CD14-positive monocyte (primary cell): ENCODE results near the gene NR4A1. TPM values are rescaled to one million over a fixed set of nuclear protein-coding genes. Genes with fewer than 3 reads are reported as not detected.

Source experiments
- DNase-seq, 3 donors: peaks; one replicate each; pipeline ENCODE4 v3.0.0-alpha.2; 2011 to 2022
- H2AFZ ChIP-seq: 2 replicates; pipeline ENCODE4 v1.6.0; 2012; ENCODE audit warnings: mild to moderate bottlenecking, low read depth, low read length, inconsistent platforms; ENCODE audit not compliant: insufficient read depth, poor library complexity, severe bottlenecking
- H3K27ac ChIP-seq, 2 donors: 1 replicate in 1 of 2; 2 replicates in 1 of 2; pipeline ENCODE4 v1.5.1; 2012 to 2013; ENCODE audit warnings: low read length in 2 of 2, control low read depth in 1 of 2, inconsistent platforms in 1 of 2, low read depth in 1 of 2, mild to moderate bottlenecking in 1 of 2
- H3K27me3 ChIP-seq, 2 donors: one replicate each; pipeline versions ENCODE4 v1.6.0 to v1.6.1; 2011 to 2013; ENCODE audit warnings: low read length in 2 of 2; ENCODE audit not compliant: control insufficient read depth in 2 of 2, insufficient read depth in 2 of 2
- H3K36me3 ChIP-seq, 2 donors: replicated peaks in 1 of 2; 1 replicate in 1 of 2; 2 replicates in 1 of 2; pipeline versions ENCODE4 v1.5.1 to v1.6.1; 2012 to 2013; ENCODE audit warnings: low read length in 2 of 2, control low read depth in 1 of 2, inconsistent platforms in 1 of 2, mild to moderate bottlenecking in 1 of 2; ENCODE audit not compliant: insufficient read depth in 2 of 2, control insufficient read depth in 1 of 2
- H3K4me1 ChIP-seq, 2 donors: 1 replicate in 1 of 2; 2 replicates in 1 of 2; pipeline versions ENCODE4 v1.5.1 to v1.6.1; 2012 to 2013; ENCODE audit warnings: low read length in 2 of 2, control low read depth in 1 of 2, inconsistent platforms in 1 of 2, mild to moderate bottlenecking in 1 of 2, moderate library complexity in 1 of 2; ENCODE audit not compliant: insufficient read depth in 2 of 2, control insufficient read depth in 1 of 2
- H3K4me2 ChIP-seq: replicated peaks from 2 replicates; pipeline ENCODE3; 2012; ENCODE audit warnings: low read length, moderate library complexity, mild to moderate bottlenecking; ENCODE audit not compliant: poor library complexity, severe bottlenecking; ENCODE audit errors: extremely low read depth
- H3K4me3 ChIP-seq, 3 experiments: fragments of 200-600 bp in 1 of 3; sonication (generic) in 1 of 3; replicated peaks in 1 of 3; 1 replicate in 2 of 3; 2 replicates in 1 of 3; pipeline ENCODE4 v1.5.1; 2011 to 2013; ENCODE audit warnings: low read length in 3 of 3, mild to moderate bottlenecking in 3 of 3, control low read depth in 2 of 3, low read depth in 2 of 3, inconsistent platforms in 1 of 3, moderate library complexity in 1 of 3
- H3K79me2 ChIP-seq: 2 replicates; pipeline ENCODE4 v1.6.0; 2012; ENCODE audit warnings: mild to moderate bottlenecking, control low read depth, inconsistent platforms, low read length, moderate library complexity; ENCODE audit not compliant: insufficient read depth
- H3K9ac ChIP-seq: 2 replicates; pipeline ENCODE4 v1.6.0; 2017; ENCODE audit warnings: low read length, mild to moderate bottlenecking; ENCODE audit not compliant: insufficient read depth, poor library complexity, severe bottlenecking
- H3K9me3 ChIP-seq, 2 donors: replicated peaks in 1 of 2; 1 replicate in 1 of 2; 2 replicates in 1 of 2; pipeline versions ENCODE4 v1.5.1 to v1.6.1; 2012 to 2013; ENCODE audit warnings: low read length in 2 of 2, control low read depth in 1 of 2; ENCODE audit not compliant: control insufficient read depth in 1 of 2, insufficient read depth in 1 of 2
- H4K20me1 ChIP-seq: 2 replicates; pipeline ENCODE4 v1.6.0; 2012; ENCODE audit warnings: mild to moderate bottlenecking, low read length, control low read depth, moderate library complexity; ENCODE audit not compliant: insufficient read depth
- H3K27ac Mint-ChIP-seq, 7 donors: one replicate each; pipeline ENCODE4 v1.8.0; 2020; ENCODE audit warnings: mild to moderate bottlenecking in 7 of 7, mixed read lengths in 7 of 7, moderate library complexity in 6 of 7, inconsistent platforms in 2 of 7
- H3K27me3 Mint-ChIP-seq, 3 donors: one replicate each; pipeline ENCODE4 v1.8.0; 2021 to 2022; ENCODE audit warnings: low read depth in 3 of 3, mild to moderate bottlenecking in 3 of 3, mixed read lengths in 3 of 3, moderate library complexity in 3 of 3, inconsistent platforms in 1 of 3
- H3K36me3 Mint-ChIP-seq, 2 donors: one replicate each; pipeline ENCODE4 v1.8.0; 2020; ENCODE audit warnings: mixed read lengths in 2 of 2, inconsistent platforms in 1 of 2, mild to moderate bottlenecking in 1 of 2
- H3K4me1 Mint-ChIP-seq: one replicate; pipeline ENCODE4 v1.8.0; 2020; ENCODE audit warnings: mild to moderate bottlenecking, mixed read lengths
- H3K4me3 Mint-ChIP-seq, 2 donors: one replicate each; pipeline ENCODE4 v1.8.0; 2020; ENCODE audit warnings: mild to moderate bottlenecking in 2 of 2, mixed read lengths in 2 of 2, moderate library complexity in 1 of 2
- H3K9me3 Mint-ChIP-seq, 7 donors: one replicate each; pipeline ENCODE4 v1.8.0; 2020 to 2022; ENCODE audit warnings: mixed read lengths in 7 of 7, mild to moderate bottlenecking in 6 of 7, moderate library complexity in 6 of 7, inconsistent platforms in 2 of 7
- WGBS: methylation state at CpG from one replicate; pipeline ENCODE4 v1.1.5; 2013; ENCODE audit warnings: missing lambda C conversion rate; ENCODE audit not compliant: insufficient coverage; 5-methylcytosine and 5-hydroxymethylcytosine counted together
- intact Hi-C, 2 donors: fragments of 100-400 bp; cut with micrococcal nuclease; formaldehyde crosslinking; loops; one replicate each; pipeline versions ENCODE4 v1.15.0 to v1.15.1; 2023
- polyA plus RNA-seq, 3 donors: library from polyadenylated mRNA; depleted of rRNA in 1 of 3; unstranded in 2 of 3; stranded (reverse) in 1 of 3; fragments of 300-500 nt in 2 of 3; fragments of >200 nt in 1 of 3; fragmentation: Illumina TruSeq in 2 of 3; gene quantifications; 1 replicate in 2 of 3; 2 replicates in 1 of 3; pipeline ENCODE4 v1.2.3, GENCODE V29; 2012 to 2021
- TF ChIP-seq, protein P1 (sequence below): fragments of 200-600 bp; IDR thresholded peaks from one replicate; pipeline ENCODE4 v1.8.0; 2022; ENCODE audit warnings: antibody characterized with exemption, mild to moderate bottlenecking

NR4A1 gene
- polyA plus RNA-seq, 3 donors, result 10.1 to 1,297 (median 41.4) TPM

DNA sequence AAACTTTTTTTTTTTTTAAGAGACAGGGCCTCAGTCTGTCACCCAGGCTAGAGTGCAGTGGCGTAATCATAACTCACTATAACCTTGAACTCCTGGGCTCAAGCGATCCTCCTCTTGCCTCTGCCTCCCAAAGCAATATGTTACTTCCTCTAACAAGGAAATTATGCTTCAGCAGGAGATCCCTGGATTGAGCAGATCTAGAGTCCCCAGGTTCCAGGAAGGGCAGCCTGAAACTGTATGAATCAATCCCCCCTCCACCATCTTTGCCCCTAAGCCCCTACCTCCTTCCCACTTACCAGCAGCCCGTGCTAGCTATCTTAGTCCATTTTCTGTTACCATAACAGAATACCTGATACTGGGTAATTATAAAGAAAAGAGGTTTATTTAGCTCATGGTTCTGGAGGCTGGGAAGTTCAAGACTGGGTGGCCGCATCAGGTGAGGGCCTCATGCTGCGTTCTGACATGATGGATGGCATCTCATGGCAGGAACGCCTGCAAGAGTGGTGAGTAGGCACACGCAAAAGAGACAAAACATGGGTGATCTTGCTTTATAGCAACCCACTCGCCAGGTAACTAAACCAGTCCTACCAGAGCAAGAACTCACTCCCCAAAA lies 39.5 kb upstream of the NR4A1 start:
- Histone ChIP-seq H3K4me2 (no peak overlapping the region), H3K27ac (no peak overlapping the region), H3K4me3 (no peak overlapping the region), H4K20me1 (peaks cover 46% of the 10 kb centered on the region), H3K4me1 (peaks cover 12 to 21% of the 10 kb centered on the region in 2 donors), H3K9ac (no peak overlapping the region), H3K9me3 (no peaks in the 10 kb centered on the region), H3K27me3 (peaks cover 9 to 25% of the 10 kb centered on the region in 2 donors), H3K36me3 (no peaks in the 10 kb centered on the region), H2AFZ (no peak overlapping the region), H3K79me2 (no peaks in the 10 kb centered on the region)
- H3K27me3 Mint-ChIP-seq, result peaks cover 23 to 35% (median 34%) of the 10 kb centered on the region in 3 donors
- WGBS, result 100% methylated on average over 5 of the region's 8 CpGs
- intact Hi-C loops, result no loop called here
- peaks cover 18 to 28% of the 10 kb centered on the region in 2 donors for H3K36me3 Mint-ChIP-seq
- H3K27ac Mint-ChIP-seq, result peak overlapping the region in 1 of 7 donors; percentile 23
- peaks cover 19% of the 10 kb centered on the region for H3K4me1 Mint-ChIP-seq
- no peak for DNase-seq
- H3K9me3 Mint-ChIP-seq, result peaks cover 0 to 16% (median 6%) of the 10 kb centered on the region in 7 donors
- no peak overlapping the region for H3K4me3 Mint-ChIP-seq
- TF ChIP-seq, protein P1, sequence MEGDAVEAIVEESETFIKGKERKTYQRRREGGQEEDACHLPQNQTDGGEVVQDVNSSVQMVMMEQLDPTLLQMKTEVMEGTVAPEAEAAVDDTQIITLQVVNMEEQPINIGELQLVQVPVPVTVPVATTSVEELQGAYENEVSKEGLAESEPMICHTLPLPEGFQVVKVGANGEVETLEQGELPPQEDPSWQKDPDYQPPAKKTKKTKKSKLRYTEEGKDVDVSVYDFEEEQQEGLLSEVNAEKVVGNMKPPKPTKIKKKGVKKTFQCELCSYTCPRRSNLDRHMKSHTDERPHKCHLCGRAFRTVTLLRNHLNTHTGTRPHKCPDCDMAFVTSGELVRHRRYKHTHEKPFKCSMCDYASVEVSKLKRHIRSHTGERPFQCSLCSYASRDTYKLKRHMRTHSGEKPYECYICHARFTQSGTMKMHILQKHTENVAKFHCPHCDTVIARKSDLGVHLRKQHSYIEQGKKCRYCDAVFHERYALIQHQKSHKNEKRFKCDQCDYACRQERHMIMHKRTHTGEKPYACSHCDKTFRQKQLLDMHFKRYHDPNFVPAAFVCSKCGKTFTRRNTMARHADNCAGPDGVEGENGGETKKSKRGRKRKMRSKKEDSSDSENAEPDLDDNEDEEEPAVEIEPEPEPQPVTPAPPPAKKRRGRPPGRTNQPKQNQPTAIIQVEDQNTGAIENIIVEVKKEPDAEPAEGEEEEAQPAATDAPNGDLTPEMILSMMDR, result no peak

DNA sequence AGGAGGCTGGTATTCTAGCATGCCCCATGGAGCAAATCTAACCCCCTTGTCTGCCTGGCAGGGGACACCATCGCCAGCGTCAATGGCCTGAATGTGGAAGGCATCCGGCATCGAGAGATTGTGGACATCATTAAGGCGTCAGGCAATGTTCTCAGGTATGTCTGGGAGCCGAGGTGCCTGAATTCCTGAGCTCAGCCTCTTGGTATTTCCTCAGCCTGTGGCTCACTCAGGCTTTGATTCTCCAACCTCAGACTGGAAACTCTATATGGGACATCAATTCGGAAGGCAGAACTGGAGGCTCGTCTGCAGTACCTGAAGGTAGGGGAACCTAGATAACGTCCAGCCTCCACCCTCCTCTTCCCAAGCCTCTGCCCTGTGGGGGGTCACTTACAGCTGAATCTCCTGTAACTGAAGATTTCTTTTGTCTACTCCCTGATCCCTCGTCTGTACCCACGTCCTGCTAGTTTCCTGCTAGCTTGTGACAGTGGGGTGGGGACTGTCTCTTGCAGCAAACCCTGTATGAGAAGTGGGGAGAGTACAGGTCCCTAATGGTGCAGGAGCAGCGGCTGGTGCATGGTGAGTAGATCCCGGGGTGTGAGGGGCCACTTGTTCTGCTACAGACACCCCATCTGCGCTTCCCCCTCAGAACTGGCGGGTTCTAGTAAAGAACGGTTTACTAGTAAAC lies 37.5 kb upstream of the NR4A1 start:
- WGBS, result 94% methylated on average over 9 of the region's 16 CpGs
- Histone ChIP-seq H2AFZ (no peak overlapping the region), H3K27me3 (peaks cover under 1 to 7% of the 10 kb centered on the region in 2 donors), H3K79me2 (no peaks in the 10 kb centered on the region), H3K4me2 (no peak overlapping the region), H3K27ac (no peak overlapping the region), H3K4me1 (peaks cover 0 to under 1% of the 10 kb centered on the region in 2 donors), H3K36me3 (no peaks in the 10 kb centered on the region), H3K9me3 (no peaks in the 10 kb centered on the region), H3K9ac (no peak overlapping the region), H3K4me3 (no peak overlapping the region), H4K20me1 (peaks cover 27% of the 10 kb centered on the region)
- no peak overlapping the region for H3K4me3 Mint-ChIP-seq
- TF ChIP-seq, protein P1, result no peak
- H3K9me3 Mint-ChIP-seq, result peaks cover 0 to 6% (median 0%) of the 10 kb centered on the region in 7 donors
- peak overlapping the region in 1 of 7 donors; percentile 11 for H3K27ac Mint-ChIP-seq
- H3K27me3 Mint-ChIP-seq, result peaks cover 10 to 21% (median 15%) of the 10 kb centered on the region in 3 donors
- intact Hi-C loops, result no loop called here
- peaks cover 10% of the 10 kb centered on the region for H3K4me1 Mint-ChIP-seq
- H3K36me3 Mint-ChIP-seq, result peaks cover 9 to 20% of the 10 kb centered on the region in 2 donors
- DNase-seq, result no peak
